Vagina (tissue), 2 donors: ENCODE data around the gene APLN. TPM values are rescaled to one million over a fixed set of nuclear protein-coding genes. Genes with fewer than 3 reads are reported as not detected.
A peak's percentile ranks its signal among the peaks of the same experiment; 100 is the strongest.

Experiments used
- DNase-seq, 2 donors: peaks; one replicate each; pipeline ENCODE4 v3.0.0-alpha.2; 2017; ENCODE audit errors: extremely low spot score in 2 of 2
- H3K27ac ChIP-seq: fragments of 200-600 bp; sonication (generic); one replicate; pipeline ENCODE4 v1.5.1; 2019
- H3K27me3 ChIP-seq: fragments of 200-600 bp; sonication (generic); one replicate; pipeline ENCODE4 v1.5.1; 2019
- H3K36me3 ChIP-seq, 2 donors: fragments of 200-600 bp; sonication (generic); one replicate each; pipeline ENCODE4 v1.5.1; 2017 to 2019
- H3K4me1 ChIP-seq: fragments of 200-600 bp; sonication (generic); one replicate; pipeline ENCODE4 v1.5.1; 2019
- H3K4me3 ChIP-seq, 2 donors: fragments of 200-600 bp; sonication (generic); 1 replicate in 1 of 2; 2 replicates in 1 of 2; pipeline ENCODE4 v1.5.1; 2016 to 2019
- H3K9me3 ChIP-seq: fragments of 200-600 bp; sonication (generic); one replicate; pipeline ENCODE4 v1.5.1; 2019
- CTCF ChIP-seq, 3 experiments: fragments of 450-650 bp in 2 of 3; fragments of 200-600 bp in 1 of 3; sonication (generic) in 1 of 3; IDR thresholded peaks; one replicate each; pipeline ENCODE4 v1.5.1; 2017 to 2019; ENCODE audit warnings: antibody characterized with exemption in 3 of 3, mild to moderate bottlenecking in 2 of 3, moderate library complexity in 2 of 3
- POLR2A ChIP-seq, 2 donors: fragments of 450-650 bp; IDR thresholded peaks; one replicate each; pipeline ENCODE4 v1.6.1; 2017; ENCODE audit warnings: antibody characterized with exemption in 2 of 2, mild to moderate bottlenecking in 2 of 2, moderate library complexity in 2 of 2
- POLR2AphosphoS5 ChIP-seq, 2 donors: sonication (generic); formaldehyde crosslinking; IDR thresholded peaks; one replicate each; pipeline ENCODE4 v1.9.0; 2017; ENCODE audit warnings: antibody characterized with exemption in 2 of 2, mild to moderate bottlenecking in 2 of 2, low read depth in 1 of 2; ENCODE audit not compliant: insufficient read depth in 1 of 2
- intact Hi-C: fragments of 100-400 bp; cut with DNase I; formaldehyde crosslinking; loops from one replicate; pipeline ENCODE4 v1.15.1; 2023
- total RNA-seq: library from RNA; depleted of rRNA; stranded (reverse); fragments of >200 nt; gene quantifications from one replicate; pipeline ENCODE4 v1.2.3, GENCODE V29; 2016

APLN gene
- total RNA-seq, 1 donor from 2014 or later = not detected

GRCh38 chrX:129693354-129693753, 38.6 kb upstream of the APLN start:
- TF ChIP-seq POLR2A (IDR thresholded peaks at IDR 0.05) = no peak
- TF ChIP-seq POLR2AphosphoS5 (IDR thresholded peaks at IDR 0.05; ENCODE audit: insufficient read depth in 1 of 2, low read depth in 1 of 2) = no peak
- no peak for TF ChIP-seq CTCF (IDR thresholded peaks at IDR 0.05)
- H3K4me1 ChIP-seq = no peaks in the 10 kb centered on the region
- peak in 1 of 2 donors; percentile 42 for DNase-seq
- no peak overlapping the region for H3K4me3 ChIP-seq
- no peaks in the 10 kb centered on the region for H3K9me3 ChIP-seq
- no peaks in the 10 kb centered on the region for H3K27me3 ChIP-seq
- H3K27ac ChIP-seq = no peak overlapping the region
- H3K36me3 ChIP-seq = no peaks in the 10 kb centered on the region
- intact Hi-C loops = no loop called here

GRCh38 chrX:129690435-129690834, 35.7 kb upstream of the APLN start:
- intact Hi-C loops = no loop called here
- TF ChIP-seq POLR2A (IDR thresholded peaks at IDR 0.05) = no peak
- no peak for TF ChIP-seq CTCF (IDR thresholded peaks at IDR 0.05)
- TF ChIP-seq POLR2AphosphoS5 (IDR thresholded peaks at IDR 0.05; ENCODE audit: insufficient read depth in 1 of 2, low read depth in 1 of 2) = no peak
- H3K36me3 ChIP-seq = no peaks in the 10 kb centered on the region
- H3K4me1 ChIP-seq = no peaks in the 10 kb centered on the region
- no peak overlapping the region for H3K27ac ChIP-seq
- no peak overlapping the region for H3K4me3 ChIP-seq
- no peaks in the 10 kb centered on the region for H3K9me3 ChIP-seq
- no peaks in the 10 kb centered on the region for H3K27me3 ChIP-seq
- DNase-seq = peak in 1 of 2 donors; percentile 83

GRCh38 chrX:129689796-129690195, 35.0 kb upstream of the APLN start:
- no peaks in the 10 kb centered on the region for H3K9me3 ChIP-seq
- no peak for TF ChIP-seq POLR2AphosphoS5 (IDR thresholded peaks at IDR 0.05; ENCODE audit: insufficient read depth in 1 of 2, low read depth in 1 of 2)
- TF ChIP-seq CTCF (IDR thresholded peaks at IDR 0.05) = no peak
- TF ChIP-seq POLR2A (IDR thresholded peaks at IDR 0.05) = no peak
- no peaks in the 10 kb centered on the region for H3K27me3 ChIP-seq
- DNase-seq = no peak
- H3K36me3 ChIP-seq = no peaks in the 10 kb centered on the region
- no peak overlapping the region for H3K4me3 ChIP-seq
- H3K27ac ChIP-seq = no peak overlapping the region
- no peaks in the 10 kb centered on the region for H3K4me1 ChIP-seq
- intact Hi-C loops = no loop called here

- DNase-seq = peak in 1 of 2 donors; percentile 54
- TF ChIP-seq POLR2AphosphoS5 (IDR thresholded peaks at IDR 0.05; ENCODE audit: insufficient read depth in 1 of 2, low read depth in 1 of 2) (no peak), CTCF (IDR thresholded peaks at IDR 0.05) (no peak), POLR2A (IDR thresholded peaks at IDR 0.05) (no peak)
- no peaks in the 10 kb centered on the region for H3K4me1 ChIP-seq
Measured at GRCh38 chrX:129688097-129688496, 33.3 kb upstream of the APLN start.

GRCh38 chrX:129686422-129686948, 31.7 kb upstream of the APLN start:
- peak; percentile 79 to 83 for DNase-seq

More at GRCh38 chrX:129688097-129688496, 33.3 kb upstream of the APLN start:
- no peaks in the 10 kb centered on the region for H3K9me3 ChIP-seq
- no peaks in the 10 kb centered on the region for H3K27me3 ChIP-seq
- no peak overlapping the region for H3K4me3 ChIP-seq
- intact Hi-C loops = no loop called here
- no peak overlapping the region for H3K27ac ChIP-seq
- H3K36me3 ChIP-seq = no peaks in the 10 kb centered on the region

More at GRCh38 chrX:129686422-129686948, 31.7 kb upstream of the APLN start:
- no peak overlapping the region for H3K27ac ChIP-seq
- TF ChIP-seq CTCF (IDR thresholded peaks at IDR 0.05) = no peak
- TF ChIP-seq POLR2AphosphoS5 (IDR thresholded peaks at IDR 0.05; ENCODE audit: insufficient read depth in 1 of 2, low read depth in 1 of 2) = no peak
- no peak for TF ChIP-seq POLR2A (IDR thresholded peaks at IDR 0.05)
- H3K36me3 ChIP-seq = no peaks in the 10 kb centered on the region
- H3K9me3 ChIP-seq = no peaks in the 10 kb centered on the region
- no peaks in the 10 kb centered on the region for H3K27me3 ChIP-seq
- H3K4me3 ChIP-seq = no peak overlapping the region
- no peaks in the 10 kb centered on the region for H3K4me1 ChIP-seq
- intact Hi-C loops = no loop called here
